ENCODE measurements around the gene CD22.

CD22 gene

GRCh38 chr19:35342430-35342829 is 13.4 kb downstream of the CD22 start:
- no peaks in the 10 kb centered on the region for H4K20me1 ChIP-seq (ENCODE audit: low read depth, low read length)
- H3K9ac ChIP-seq (ENCODE audit: low read length), result no peak overlapping the region
- no peak overlapping the region for H3K4me3 ChIP-seq (ENCODE audit: insufficient read depth, low read length, poor library complexity, severe bottlenecking)
- no peaks in the 10 kb centered on the region for H3K9me2 ChIP-seq (replicated peaks; ENCODE audit: insufficient read depth, low read length)
- peaks cover 24% of the 10 kb centered on the region for H3K36me3 ChIP-seq (ENCODE audit: low read length)
- H3K27me3 ChIP-seq (ENCODE audit: low read length), result no peaks in the 10 kb centered on the region
- no peak overlapping the region for H3K27ac ChIP-seq (ENCODE audit: low read depth, low read length)
- no peak overlapping the region for H3K4me2 ChIP-seq (ENCODE audit: low read depth, low read length, poor library complexity, severe bottlenecking)
- H3K79me2 ChIP-seq (ENCODE audit: insufficient read depth, low read length), result no peaks in the 10 kb centered on the region
- peaks cover 31% of the 10 kb centered on the region for H3F3A ChIP-seq (ENCODE audit: insufficient read depth)
- TF ChIP-seq EZH2phosphoT487 (conservative IDR thresholded peaks at IDR 0.05; ENCODE audit: low read length) (no peak), CTCF (IDR thresholded peaks at IDR 0.05; ENCODE audit: insufficient read depth, low read length, poor library complexity, severe bottlenecking) (no peak)
- no peaks in the 10 kb centered on the region for H3K9me3 ChIP-seq (ENCODE audit: insufficient read depth, low read length)
- H2AFZ ChIP-seq (ENCODE audit: low read depth, low read length, severe bottlenecking), result no peak overlapping the region

GRCh38 chr19:35344511-35345031 is 15.6 kb downstream of the CD22 start:
- Histone ChIP-seq H3K9me2 (replicated peaks; ENCODE audit: insufficient read depth, low read length) (no peaks in the 10 kb centered on the region), H3F3A (ENCODE audit: insufficient read depth) (peaks cover 52% of the 10 kb centered on the region), H3K4me3 (ENCODE audit: insufficient read depth, low read length, poor library complexity, severe bottlenecking) (no peak overlapping the region), H3K36me3 (ENCODE audit: low read length) (peaks cover 20% of the 10 kb centered on the region), H3K9me3 (ENCODE audit: insufficient read depth, low read length) (no peaks in the 10 kb centered on the region), H3K27me3 (ENCODE audit: low read length) (no peaks in the 10 kb centered on the region), H4K20me1 (ENCODE audit: low read depth, low read length) (no peaks in the 10 kb centered on the region), H3K79me2 (ENCODE audit: insufficient read depth, low read length) (no peaks in the 10 kb centered on the region), H2AFZ (ENCODE audit: low read depth, low read length, severe bottlenecking) (no peak overlapping the region), H3K9ac (ENCODE audit: low read length) (no peak overlapping the region), H3K27ac (ENCODE audit: low read depth, low read length) (no peak overlapping the region), H3K4me2 (ENCODE audit: low read depth, low read length, poor library complexity, severe bottlenecking) (no peak overlapping the region)
- TF ChIP-seq CTCF (IDR thresholded peaks at IDR 0.05; ENCODE audit: insufficient read depth, low read length, poor library complexity, severe bottlenecking), result no peak
- no peak for TF ChIP-seq EZH2phosphoT487 (conservative IDR thresholded peaks at IDR 0.05; ENCODE audit: low read length)

- H2AFZ ChIP-seq (ENCODE audit: low read depth, low read length, severe bottlenecking), result no peak overlapping the region
- no peaks in the 10 kb centered on the region for H3K79me2 ChIP-seq (ENCODE audit: insufficient read depth, low read length)
- peak overlapping the region; percentile 77 for H3K27ac ChIP-seq (ENCODE audit: low read depth, low read length)
- no peak overlapping the region for H3K4me3 ChIP-seq (ENCODE audit: insufficient read depth, low read length, poor library complexity, severe bottlenecking)
- peaks cover 53% of the 10 kb centered on the region for H3F3A ChIP-seq (ENCODE audit: insufficient read depth)
- TF ChIP-seq EZH2phosphoT487 (conservative IDR thresholded peaks at IDR 0.05; ENCODE audit: low read length) (no peak), CTCF (IDR thresholded peaks at IDR 0.05; ENCODE audit: insufficient read depth, low read length, poor library complexity, severe bottlenecking) (no peak)
- no peaks in the 10 kb centered on the region for H4K20me1 ChIP-seq (ENCODE audit: low read depth, low read length)
- no peaks in the 10 kb centered on the region for H3K9me3 ChIP-seq (ENCODE audit: insufficient read depth, low read length)
- peak overlapping the region; percentile 15 for H3K4me2 ChIP-seq (ENCODE audit: low read depth, low read length, poor library complexity, severe bottlenecking)
- H3K36me3 ChIP-seq (ENCODE audit: low read length), result peaks cover 20% of the 10 kb centered on the region
- no peaks in the 10 kb centered on the region for H3K27me3 ChIP-seq (ENCODE audit: low read length)
- no peaks in the 10 kb centered on the region for H3K9me2 ChIP-seq (replicated peaks; ENCODE audit: insufficient read depth, low read length)
- H3K9ac ChIP-seq (ENCODE audit: low read length), result no peak overlapping the region; the same call in 1 of the 2 replicates
Observed at GRCh38 chr19:35345671-35346111, 16.7 kb downstream of the CD22 start.

All from SU-DHL-6 (cell line).